HG03066 (cell line): ENCODE results near the gene MARK2.

Source experiments
- ATAC-seq: cut with Tn5 transposase; IDR thresholded peaks from one replicate; pipeline ENCODE4 v1.9.1; 2021; ENCODE audit warnings: low read depth; ENCODE audit not compliant: unreplicated experiment

Gene MARK2

DNA sequence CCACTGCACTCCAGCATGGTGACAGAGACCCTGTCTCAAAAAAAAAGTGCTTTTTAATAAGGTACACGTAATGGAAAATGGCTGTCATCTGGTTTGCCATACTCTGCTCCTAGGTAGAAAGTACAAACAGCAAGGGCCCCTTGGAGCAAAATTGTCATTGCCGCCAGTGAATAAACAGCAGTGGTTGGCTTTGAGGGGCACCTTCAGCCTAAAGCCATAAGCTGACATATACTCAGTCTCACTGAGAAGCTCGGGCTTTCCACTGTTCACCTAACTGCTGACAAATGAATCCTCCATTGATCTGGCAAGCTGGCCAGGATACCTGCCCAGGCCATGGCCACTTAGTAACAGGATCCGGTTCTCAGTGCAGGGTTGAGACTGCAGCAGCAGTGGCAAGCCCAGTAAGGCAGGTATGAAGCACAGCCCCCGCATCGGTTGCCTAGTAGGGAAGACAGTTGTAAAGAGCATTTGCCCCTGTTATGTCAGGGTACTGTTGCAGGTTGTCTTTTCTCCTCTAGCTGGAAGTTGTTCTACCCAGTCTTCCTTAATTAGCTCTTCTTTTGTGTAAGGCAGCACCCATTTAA lies 38.8 kb downstream of the MARK2 start:
- ATAC-seq = no peak

GRCh38 chr11:63879598-63880402 lies 40.9 kb downstream of the MARK2 start:
- no peak for ATAC-seq

GRCh38 chr11:63880403-63880790 lies 41.5 kb downstream of the MARK2 start:
- no peak for ATAC-seq

DNA sequence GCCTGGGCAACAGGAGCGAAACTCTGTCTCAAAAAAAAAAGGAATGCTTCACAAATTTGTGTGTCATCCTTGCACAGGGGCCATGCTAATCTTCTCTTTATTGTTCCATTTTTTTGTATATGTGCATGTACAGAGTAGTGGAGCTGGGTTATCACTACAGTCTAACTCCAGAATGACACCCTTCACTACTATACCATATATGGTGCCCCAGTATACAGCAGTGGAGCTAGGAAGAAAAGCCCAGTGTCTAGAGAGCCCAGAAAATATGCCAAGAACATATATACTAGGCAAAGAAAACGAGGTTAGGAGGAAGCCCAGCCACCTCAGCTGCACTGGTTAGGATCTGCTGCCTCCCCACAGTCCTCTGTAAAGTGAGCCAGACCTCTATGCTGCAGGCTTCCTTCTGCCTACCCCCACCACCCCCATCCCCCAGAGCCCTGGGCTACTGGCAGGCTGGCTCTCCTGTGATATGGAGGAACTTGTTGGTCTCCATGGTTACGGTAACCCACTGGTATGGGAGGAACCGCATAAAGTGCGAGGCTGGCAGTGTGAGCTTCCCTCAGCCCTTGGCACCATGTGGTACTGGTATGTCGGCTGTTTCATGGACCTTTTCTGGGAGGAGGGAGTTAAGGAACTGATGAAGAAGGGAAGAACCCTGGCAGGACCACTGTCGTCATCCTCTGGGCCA lies 43.8 kb downstream of the MARK2 start:
- ATAC-seq = no peak

DNA sequence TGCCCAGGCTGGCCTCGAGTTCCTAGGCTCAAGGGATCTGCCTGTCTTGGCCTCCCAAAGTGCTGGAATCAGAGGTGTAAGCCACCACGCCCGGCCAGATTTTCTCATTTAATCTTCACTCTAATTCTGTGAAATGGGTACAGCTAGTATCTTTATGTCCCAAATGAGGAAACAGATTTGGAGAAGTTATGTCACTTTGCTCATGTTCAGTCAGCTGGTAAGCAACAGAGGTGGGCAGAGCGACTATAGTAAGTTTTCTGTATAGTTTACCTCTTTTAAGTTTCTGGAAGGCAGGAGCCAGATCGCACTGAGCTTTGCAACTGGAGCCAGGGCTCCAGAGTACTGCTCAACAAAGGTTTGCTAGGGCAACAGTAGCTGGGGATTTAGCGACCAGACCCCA lies 44.9 kb downstream of the MARK2 start:
- no peak for ATAC-seq

DNA sequence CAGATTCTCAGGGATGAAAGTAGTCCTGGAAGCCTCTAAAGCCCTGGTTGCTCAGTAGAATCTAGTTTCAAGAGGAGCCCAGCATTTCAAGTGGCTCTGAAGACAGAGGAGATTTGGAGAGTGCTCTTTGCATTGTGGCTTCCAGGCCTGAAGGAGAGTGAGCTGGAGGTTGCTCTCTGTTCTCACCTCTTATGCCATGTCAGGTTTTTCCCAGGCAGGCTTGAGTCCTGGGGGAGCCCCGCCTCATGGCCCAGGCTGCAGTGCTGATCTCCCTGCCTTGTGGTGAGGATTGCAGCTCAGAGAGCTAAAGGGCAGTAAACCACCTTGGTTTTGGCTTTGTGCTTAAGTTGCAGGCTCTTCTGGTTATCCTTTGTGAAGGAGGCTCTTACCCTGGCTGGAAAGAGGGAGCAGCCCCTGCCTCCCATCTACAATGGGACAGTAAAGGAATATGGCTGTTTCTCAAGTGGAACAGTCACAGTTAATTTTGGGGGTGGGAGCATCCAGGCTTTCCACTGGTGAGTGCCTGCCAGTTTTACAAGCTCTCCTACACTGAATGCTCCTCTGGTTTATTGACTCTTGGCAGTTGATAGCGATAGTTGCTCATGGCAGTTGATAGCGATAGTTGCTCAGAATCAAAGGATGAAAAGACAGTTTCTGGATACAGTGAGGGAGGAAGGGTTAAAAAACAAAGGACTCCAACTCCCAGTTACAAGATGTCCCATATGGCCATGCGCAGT lies 45.5 kb downstream of the MARK2 start:
- ATAC-seq = no peak

GRCh38 chr11:63887386-63887999 lies 48.6 kb downstream of the MARK2 start:
- no peak for ATAC-seq

- peak; percentile 69 for ATAC-seq
Observed at GRCh38 chr11:63888170-63889086, 49.5 kb downstream of the MARK2 start.

GRCh38 chr11:63889344-63889743 lies 50.4 kb downstream of the MARK2 start:
- no peak for ATAC-seq

DNA sequence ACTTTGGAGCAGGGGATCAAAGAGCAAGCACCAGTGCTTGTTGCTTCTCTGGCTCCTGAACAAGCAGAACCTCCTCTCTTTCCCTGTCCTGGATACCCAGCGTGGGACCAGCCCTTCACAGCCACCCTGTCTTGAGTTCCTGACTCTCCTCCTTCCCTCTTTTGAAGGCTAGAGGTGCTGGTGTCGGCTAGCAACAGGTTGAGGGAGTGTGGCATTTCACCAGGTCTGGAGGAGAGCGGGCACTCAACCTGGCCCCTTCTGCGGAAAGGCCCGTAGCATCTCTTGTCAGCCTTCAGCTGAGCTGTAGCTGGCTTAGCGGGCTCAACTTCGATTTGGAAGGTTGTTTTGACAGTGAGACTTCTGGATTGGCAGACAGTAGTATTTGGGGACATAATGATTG lies 51.5 kb downstream of the MARK2 start:
- ATAC-seq = no peak

DNA sequence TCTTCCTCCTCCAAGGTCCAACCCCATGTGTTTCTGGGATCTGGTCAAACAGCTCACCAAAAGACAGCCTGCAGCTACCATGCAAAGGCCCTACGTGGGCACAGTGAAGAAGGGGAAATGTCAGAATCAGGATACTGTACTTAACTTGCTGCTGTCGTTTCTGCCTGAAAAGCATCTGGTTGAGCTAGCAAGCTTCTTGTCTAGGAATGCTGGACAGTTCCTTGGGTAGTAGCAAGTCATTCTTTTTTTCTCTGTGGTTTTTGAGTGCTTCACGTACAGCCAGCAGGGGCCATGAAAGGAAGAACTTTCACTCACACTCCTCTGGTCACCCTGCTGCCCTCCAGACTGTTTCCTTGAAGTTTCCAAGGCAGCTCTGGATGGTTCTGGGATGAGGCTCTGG lies 53.3 kb downstream of the MARK2 start:
- ATAC-seq = no peak

DNA sequence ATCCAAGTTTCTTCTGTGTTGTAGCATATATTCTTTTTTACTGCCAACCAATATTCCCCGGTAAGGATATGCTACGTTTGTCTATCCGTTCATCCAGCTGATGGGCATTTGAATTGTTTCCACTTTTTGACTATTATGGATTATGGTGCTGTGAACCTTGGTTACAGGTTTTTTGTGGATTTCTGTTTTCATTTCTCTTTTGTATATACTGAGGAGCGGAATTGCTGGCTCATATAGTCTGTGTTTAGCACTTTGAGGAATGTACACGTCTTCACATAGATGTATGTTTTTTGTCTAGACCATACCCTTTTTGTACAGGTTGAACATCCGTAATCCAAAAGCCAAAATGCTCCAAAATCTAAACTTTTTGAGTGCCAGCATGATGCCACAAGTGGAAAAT lies 54.4 kb downstream of the MARK2 start:
- no peak for ATAC-seq

GRCh38 chr11:63896071-63896470 lies 57.2 kb downstream of the MARK2 start:
- no peak for ATAC-seq

DNA sequence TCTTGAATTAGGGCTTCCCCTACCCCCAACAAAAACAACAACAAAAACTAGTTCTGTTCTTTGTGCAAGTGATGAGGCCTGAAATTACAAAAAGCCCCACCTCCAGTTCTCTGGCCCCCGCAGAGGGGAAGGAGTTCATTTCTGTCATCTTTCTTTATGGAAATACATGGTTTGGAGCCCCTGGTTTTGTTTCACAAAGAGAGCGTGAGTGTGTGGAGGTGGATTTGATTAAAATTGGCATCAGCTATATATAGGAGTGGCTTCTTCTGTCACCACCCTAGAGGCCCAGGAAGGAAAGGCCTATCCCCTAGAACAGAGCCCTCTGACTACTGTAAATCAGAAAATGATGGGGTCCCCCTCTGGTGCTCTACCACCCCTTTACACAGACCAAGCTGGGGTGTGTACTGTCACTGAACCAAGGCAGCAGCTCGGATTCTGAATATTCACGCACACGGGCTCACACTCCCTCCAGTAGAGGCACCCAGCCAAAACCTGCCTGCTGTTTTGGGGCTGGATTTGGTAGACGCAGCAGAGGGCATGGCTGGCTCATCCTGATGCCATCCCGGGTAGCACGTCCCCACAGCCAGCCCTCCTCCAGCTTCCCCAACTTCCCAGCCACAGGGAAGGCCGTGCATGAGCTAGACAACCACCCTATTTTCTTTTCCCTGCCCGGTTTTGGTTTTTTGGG lies 58.7 kb downstream of the MARK2 start:
- no peak for ATAC-seq

GRCh38 chr11:63901660-63902059 lies 62.8 kb downstream of the MARK2 start:
- no peak for ATAC-seq

DNA sequence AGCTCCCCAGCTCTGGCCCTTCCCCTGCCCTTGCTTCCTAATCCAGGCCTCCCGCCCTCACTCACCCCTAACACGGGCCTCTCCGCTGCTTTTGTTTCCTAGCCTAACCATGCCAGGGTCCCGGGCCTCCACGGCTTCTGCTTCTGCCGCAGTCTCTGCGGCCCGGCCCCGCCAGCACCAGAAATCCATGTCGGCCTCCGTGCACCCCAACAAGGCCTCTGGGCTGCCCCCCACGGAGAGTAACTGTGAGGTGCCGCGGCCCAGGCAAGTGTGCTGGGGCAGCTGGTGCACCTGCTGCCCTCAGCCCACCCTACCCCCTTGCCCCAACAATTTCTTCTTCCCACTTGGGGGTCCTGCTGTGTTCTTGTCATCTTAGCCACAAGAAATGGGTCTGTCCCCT lies 65.0 kb downstream of the MARK2 start:
- ATAC-seq = no peak

- no peak for ATAC-seq
Observed at GRCh38 chr11:63904743-63905142, 65.8 kb downstream of the MARK2 start.

- no peak for ATAC-seq
Observed at GRCh38 chr11:63905179-63905578, 66.3 kb downstream of the MARK2 start.

DNA sequence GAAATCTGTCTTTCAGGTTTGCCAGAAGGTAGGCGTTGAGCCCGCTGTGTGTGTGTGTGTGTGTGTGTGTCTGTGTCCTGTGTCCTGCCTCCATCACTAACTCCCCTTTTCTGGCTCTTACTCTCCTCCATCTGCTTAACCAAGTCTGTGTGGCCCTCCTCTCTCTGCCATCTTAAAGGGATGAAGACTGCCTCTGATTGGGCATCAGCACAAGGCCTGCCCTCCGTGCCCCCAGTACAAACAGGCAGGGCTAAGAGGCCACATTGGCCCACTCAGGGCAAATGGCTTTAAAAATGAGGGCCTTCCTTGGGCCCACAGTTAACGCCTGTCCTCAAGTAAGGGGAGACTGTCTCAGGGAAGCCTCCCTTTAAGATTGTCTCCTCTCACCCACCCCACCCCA lies 67.2 kb downstream of the MARK2 start:
- no peak for ATAC-seq
